HG02840 (cell line): ENCODE measurements around the gene CCNY.
A peak's percentile ranks its signal among the peaks of the same experiment; 100 is the strongest.

Experiments used
- ATAC-seq: cut with Tn5 transposase; IDR thresholded peaks from one replicate; pipeline ENCODE4 v1.9.1; 2021; ENCODE audit warnings: mild to moderate bottlenecking, moderate library complexity, moderate number of reproducible peaks; ENCODE audit not compliant: unreplicated experiment, low FRiP score

CCNY gene

GRCh38 chr10:35379226-35380137, 43.2 kb downstream of the CCNY start:
- ATAC-seq = peak; percentile 67

- ATAC-seq = no peak
Observed at GRCh38 chr10:35382096-35382495, 45.8 kb downstream of the CCNY start.

- ATAC-seq = no peak
Observed at GRCh38 chr10:35384265-35384868, 48.1 kb downstream of the CCNY start.

- ATAC-seq = no peak
Observed at GRCh38 chr10:35386594-35387174, 50.4 kb downstream of the CCNY start.

- no peak for ATAC-seq
Observed at GRCh38 chr10:35387768-35388167, 51.5 kb downstream of the CCNY start.

GRCh38 chr10:35388197-35388596, 51.9 kb downstream of the CCNY start:
- ATAC-seq = no peak

- ATAC-seq = no peak
Observed at GRCh38 chr10:35388682-35389081, 52.4 kb downstream of the CCNY start.

- no peak for ATAC-seq
Observed at GRCh38 chr10:35390161-35390840, 54.0 kb downstream of the CCNY start.

GRCh38 chr10:35390843-35391152, 54.5 kb downstream of the CCNY start:
- no peak for ATAC-seq

GRCh38 chr10:35391153-35391953, 55.0 kb downstream of the CCNY start:
- ATAC-seq = no peak

GRCh38 chr10:35391954-35392262, 55.6 kb downstream of the CCNY start:
- ATAC-seq = no peak

- ATAC-seq = no peak
Observed at GRCh38 chr10:35392482-35393228, 56.3 kb downstream of the CCNY start.

- ATAC-seq = no peak
Observed at GRCh38 chr10:35394411-35394851, 58.1 kb downstream of the CCNY start.

GRCh38 chr10:35394934-35395333, 58.6 kb downstream of the CCNY start:
- no peak for ATAC-seq

- ATAC-seq = no peak
Observed at GRCh38 chr10:35396560-35397434, 60.5 kb downstream of the CCNY start.

- no peak for ATAC-seq
Observed at GRCh38 chr10:35397953-35398352, 61.6 kb downstream of the CCNY start.

GRCh38 chr10:35398355-35398754, 62.0 kb downstream of the CCNY start:
- no peak for ATAC-seq

GRCh38 chr10:35398908-35399307, 62.6 kb downstream of the CCNY start:
- no peak for ATAC-seq
